Bronchial epithelial cell (primary cell): Measurements from ENCODE around the gene SAMD8. TPM values are rescaled to one million over a fixed set of nuclear protein-coding genes. Genes with fewer than 3 reads are reported as not detected.
"Not testable (repeated sequence)": the region's sequence is repeated elsewhere in the genome, so short reads cannot be mapped to it uniquely, and the experiment has no call there.

Experiments
- DNase-seq: peaks from one replicate; pipeline ENCODE4 v3.0.0-alpha.2; 2010; ENCODE audit warnings: low read depth
- FAIRE-seq: peaks from 2 replicates; lab custom pipeline; 2011; peaks lifted over from hg19 to GRCh38; lab: Jason Lieb, UNC
- H3K27me3 ChIP-seq: 2 replicates; pipeline ENCODE4 v1.5.1; 2011; ENCODE audit warnings: low read length; ENCODE audit not compliant: control insufficient read depth, insufficient read depth
- H3K36me3 ChIP-seq: 2 replicates; pipeline ENCODE4 v1.5.1; 2011; ENCODE audit warnings: low read length; ENCODE audit not compliant: control insufficient read depth, insufficient read depth
- H3K4me3 ChIP-seq: 2 replicates; pipeline ENCODE4 v1.5.1; 2011; ENCODE audit warnings: mild to moderate bottlenecking, low read depth, low read length, control low read depth
- CTCF ChIP-seq: IDR thresholded peaks from 2 replicates; pipeline ENCODE4 v1.5.1; 2011; ENCODE audit warnings: mild to moderate bottlenecking, moderate library complexity, low read length, control low read depth, inconsistent platforms; ENCODE audit not compliant: insufficient read depth, severe bottlenecking
- total RNA-seq: library from RNA; depleted of rRNA; stranded (reverse); fragments of >200 nt; gene quantifications from 2 replicates; pipeline ENCODE4 v1.2.1, GENCODE V29; 2014

The SAMD8 gene
- total RNA-seq, 1 donor from 2014 or later = 25.5 TPM

GRCh38 chr10:75203724-75204123 is 92.3 kb downstream of the SAMD8 start:
- Histone ChIP-seq H3K4me3 (no peak overlapping the region), H3K36me3 (no peaks in the 10 kb centered on the region), H3K27me3 (no peaks in the 10 kb centered on the region)
- DNase-seq = no peak
- no peak for TF ChIP-seq CTCF
- FAIRE-seq = no peak

GRCh38 chr10:75205908-75206307 is 94.5 kb downstream of the SAMD8 start:
- no peak for TF ChIP-seq CTCF
- H3K27me3 ChIP-seq = no peaks in the 10 kb centered on the region
- DNase-seq (no peak), FAIRE-seq (no peak)
- H3K4me3 ChIP-seq = no peak overlapping the region
- no peaks in the 10 kb centered on the region for H3K36me3 ChIP-seq

GRCh38 chr10:75206638-75207037 is 95.2 kb downstream of the SAMD8 start:
- DNase-seq, H3K36me3 ChIP-seq, FAIRE-seq, H3K4me3 ChIP-seq, H3K27me3 ChIP-seq: not testable (repeated sequence)

GRCh38 chr10:75207079-75207856 is 95.8 kb downstream of the SAMD8 start:
- DNase-seq (no peak), FAIRE-seq (no peak)
- Histone ChIP-seq H3K36me3 (peaks cover under 1% of the 10 kb centered on the region), H3K4me3 (no peak overlapping the region), H3K27me3 (no peaks in the 10 kb centered on the region)
- no peak for TF ChIP-seq CTCF

GRCh38 chr10:75207857-75208144 is 96.3 kb downstream of the SAMD8 start:
- Histone ChIP-seq H3K27me3 (no peaks in the 10 kb centered on the region), H3K4me3 (no peak overlapping the region), H3K36me3 (peaks cover 3% of the 10 kb centered on the region)
- FAIRE-seq = no peak
- no peak for DNase-seq
- no peak for TF ChIP-seq CTCF

GRCh38 chr10:75208181-75208580 is 96.7 kb downstream of the SAMD8 start:
- peak; percentile 99 for DNase-seq
- H3K27me3 ChIP-seq = no peaks in the 10 kb centered on the region
- TF ChIP-seq CTCF = no peak
- peaks cover 4% of the 10 kb centered on the region for H3K36me3 ChIP-seq
- H3K4me3 ChIP-seq = no peak overlapping the region
- peak; percentile 76 for FAIRE-seq
